GM10266 (cell line): ENCODE data around the gene XYLT1.
A peak's percentile ranks its signal among the peaks of the same experiment; 100 is the strongest.

Experiments
- DNase-seq: peaks from one replicate; pipeline ENCODE4 v3.0.0; 2012; ENCODE audit errors: extremely low spot score
- CTCF ChIP-seq: IDR thresholded peaks from 2 replicates; pipeline ENCODE4 v1.5.1; 2012; ENCODE audit warnings: mild to moderate bottlenecking, low read depth; ENCODE audit not compliant: control insufficient read depth, insufficient read depth; ENCODE audit errors: missing control alignments

The XYLT1 gene

GRCh38 chr16:17470908-17471718 lies at the start of gene XYLT1:
Gene XYLT1, minus strand, starts transcription at chr16:17470960. Its CDS starts 164 bp downstream, at chr16:17470796.
- peak; percentile 79 for DNase-seq
- TF ChIP-seq CTCF: no peak

- DNase-seq: no peak
- TF ChIP-seq CTCF: no peak
These were observed 49.4 kb upstream of the XYLT1 start for GRCh38 chr16:17520111-17520510.

- no peak for TF ChIP-seq CTCF
- DNase-seq: no peak
These were observed 48.6 kb upstream of the XYLT1 start for GRCh38 chr16:17519101-17519955.

- DNase-seq: no peak
These were observed 47.7 kb upstream of the XYLT1 start for GRCh38 chr16:17518441-17518840.

GRCh38 chr16:17515421-17516210 lies 44.9 kb upstream of the XYLT1 start:
- no peak for DNase-seq
- TF ChIP-seq CTCF: no peak

More at GRCh38 chr16:17518441-17518840, 47.7 kb upstream of the XYLT1 start:
- no peak for TF ChIP-seq CTCF

- no peak for DNase-seq
- TF ChIP-seq CTCF: no peak
These were observed 42.0 kb upstream of the XYLT1 start for GRCh38 chr16:17512636-17513220.
